IMR-90 (cell line): Measurements from ENCODE around the gene AKAP1. TPM values are rescaled to one million over a fixed set of nuclear protein-coding genes. Genes with fewer than 3 reads are reported as not detected.

Experiments used
- ATAC-seq: fragments of 200-7000 bp; cut with Tn5 transposase; 2 replicates; pipeline ENCODE4 v1.9.1; 2020; ENCODE audit warnings: low read depth, mild to moderate bottlenecking, moderate library complexity
- BruUV-seq: library from RNA; stranded (reverse); fragments of 400-500 nt; replicated peaks from 2 replicates; lab custom pipeline; 2021; lab: Mats Ljungman, UMichigan
- CTCF ChIA-PET: fragments of 300-600 bp; formaldehyde crosslinking; extraction: SDS; loops from one replicate; lab custom pipeline; 2021; ENCODE audit warnings: antibody characterized with exemption; lab: Yijun Ruan, JAX
- POLR2A ChIA-PET: fragments of 300-600 bp; sonication (Branson Sonifier 250); formaldehyde crosslinking; loops from one replicate; lab custom pipeline; 2022; ENCODE audit warnings: antibody characterized with exemption; ENCODE audit not compliant: unreplicated experiment; lab: Charles Lee
- DNase-seq: peaks from one replicate; pipeline ENCODE4 v3.0.0; 2013
- H2AFZ ChIP-seq: replicated peaks from 2 replicates; pipeline ENCODE3; 2013; ENCODE audit warnings: low read length, mild to moderate bottlenecking; ENCODE audit not compliant: poor library complexity
- H2AK5ac ChIP-seq: 2 replicates; pipeline ENCODE4 v1.6.1; 2013; ENCODE audit warnings: low read depth, low read length, inconsistent platforms
- H2AK9ac ChIP-seq: replicated peaks from 2 replicates; pipeline ENCODE3; 2013; ENCODE audit warnings: mild to moderate bottlenecking, low read depth, low read length, moderate library complexity; ENCODE audit not compliant: poor library complexity
- H2BK120ac ChIP-seq: 2 replicates; pipeline ENCODE4 v1.6.1; 2013; ENCODE audit warnings: low read depth, low read length, inconsistent platforms
- H2BK15ac ChIP-seq: 3 replicates; pipeline ENCODE4 v1.6.1; 2013; ENCODE audit warnings: low read depth, low read length, inconsistent platforms
- H2BK20ac ChIP-seq: 2 replicates; pipeline ENCODE4 v1.6.1; 2013; ENCODE audit warnings: low read depth, mild to moderate bottlenecking, inconsistent platforms, low read length, moderate library complexity
- H2BK5ac ChIP-seq: 2 replicates; pipeline ENCODE4 v1.6.1; 2013; ENCODE audit warnings: mild to moderate bottlenecking, low read depth, low read length, inconsistent platforms; ENCODE audit not compliant: poor library complexity, severe bottlenecking
- H3K14ac ChIP-seq: replicated peaks from 2 replicates; pipeline ENCODE4 v1.6.1; 2013; ENCODE audit warnings: low read depth, low read length, inconsistent platforms
- H3K18ac ChIP-seq: 2 replicates; pipeline ENCODE4 v1.6.1; 2013; ENCODE audit warnings: low read depth, low read length, control low read depth
- H3K23ac ChIP-seq: 2 replicates; pipeline ENCODE4 v1.6.1; 2013; ENCODE audit warnings: low read depth, low read length, inconsistent platforms
- H3K27ac ChIP-seq: 2 replicates; pipeline ENCODE4 v1.5.1; 2013; ENCODE audit warnings: mild to moderate bottlenecking, control low read depth, low read length; ENCODE audit not compliant: insufficient read depth
- H3K27me3 ChIP-seq: 2 replicates; pipeline ENCODE4 v1.6.1; 2013; ENCODE audit warnings: low read length; ENCODE audit not compliant: control insufficient read depth, insufficient read depth
- H3K36me3 ChIP-seq: 2 replicates; pipeline ENCODE4 v1.6.1; 2013; ENCODE audit warnings: low read length, mixed read lengths; ENCODE audit not compliant: control insufficient read depth, insufficient read depth
- H3K4ac ChIP-seq: 2 replicates; pipeline ENCODE4 v1.6.1; 2013; ENCODE audit warnings: low read depth, low read length, inconsistent platforms
- H3K4me1 ChIP-seq: 2 replicates; pipeline ENCODE4 v1.6.1; 2013; ENCODE audit warnings: low read length, mixed read lengths; ENCODE audit not compliant: control insufficient read depth, insufficient read depth
- H3K4me2 ChIP-seq: 2 replicates; pipeline ENCODE4 v1.6.1; 2013; ENCODE audit warnings: low read depth, mild to moderate bottlenecking, control low read depth, low read length, moderate library complexity
- H3K4me3 ChIP-seq: 2 replicates; pipeline ENCODE4 v1.5.1; 2013; ENCODE audit warnings: low read depth, mild to moderate bottlenecking, control low read depth, low read length, moderate library complexity; ENCODE audit not compliant: insufficient read depth
- H3K56ac ChIP-seq: 2 replicates; pipeline ENCODE4 v1.6.1; 2013; ENCODE audit warnings: low read length, inconsistent platforms; ENCODE audit not compliant: insufficient read depth; ENCODE audit errors: extremely low read depth
- H3K79me1 ChIP-seq, 2 experiments: 2 replicates each; pipeline ENCODE4 v1.6.1; 2013; ENCODE audit warnings: low read length in 2 of 2, inconsistent platforms in 1 of 2, low read depth in 1 of 2
- H3K9ac ChIP-seq: 2 replicates; pipeline ENCODE4 v1.6.1; 2013; ENCODE audit warnings: low read depth, low read length, control low read depth
- H3K9me1 ChIP-seq: 2 replicates; pipeline ENCODE4 v1.6.1; 2013; ENCODE audit warnings: low read length, inconsistent platforms; ENCODE audit not compliant: insufficient read depth
- H3K9me3 ChIP-seq: 2 replicates; pipeline ENCODE4 v1.6.1; 2013; ENCODE audit warnings: low read length; ENCODE audit not compliant: control insufficient read depth, insufficient read depth
- H4K20me1 ChIP-seq: 2 replicates; pipeline ENCODE4 v1.6.1; 2013; ENCODE audit warnings: low read length, inconsistent platforms; ENCODE audit not compliant: insufficient read depth
- H4K5ac ChIP-seq: 2 replicates; pipeline ENCODE4 v1.6.1; 2013; ENCODE audit warnings: mild to moderate bottlenecking, low read depth, low read length, control low read depth
- H4K8ac ChIP-seq, 2 experiments: 2 replicates each; pipeline ENCODE4 v1.6.1; 2013; ENCODE audit warnings: low read depth in 2 of 2, low read length in 2 of 2, control low read depth in 1 of 2, inconsistent platforms in 1 of 2
- H4K91ac ChIP-seq: 2 replicates; pipeline ENCODE4 v1.6.1; 2013; ENCODE audit warnings: low read depth, low read length, inconsistent platforms; ENCODE audit not compliant: insufficient read depth
- CHD1 ChIP-seq: IDR thresholded peaks from 2 replicates; pipeline ENCODE4 v1.6.1; 2012; ENCODE audit warnings: low read depth, low read length, improper control_type of control experiment
- MAZ ChIP-seq: IDR thresholded peaks from 2 replicates; pipeline ENCODE4 v1.6.1; 2012; ENCODE audit warnings: low read depth, mild to moderate bottlenecking, low read length, improper control_type of control experiment, moderate library complexity, borderline replicate concordance
- POLR2A ChIP-seq: IDR thresholded peaks from 2 replicates; pipeline ENCODE4 v1.6.1; 2012; ENCODE audit warnings: mild to moderate bottlenecking, low read depth, low read length
- WGBS, 2 experiments: methylation state at CpG; one replicate each; pipeline versions ENCODE4 v1.1.5 to v1.1.7; 2013; ENCODE audit warnings: missing lambda C conversion rate in 2 of 2; ENCODE audit not compliant: insufficient read length in 1 of 2; ENCODE audit errors: extremely low coverage in 2 of 2; 5-methylcytosine and 5-hydroxymethylcytosine counted together
- dilution Hi-C: fragments of 300-500 bp; cut with HindIII; formaldehyde crosslinking; loops from one replicate; pipeline ENCODE4 v1.14.3; 2018; ENCODE audit warnings: low sequenced_read_pairs; ENCODE audit not compliant: unreplicated experiment
- in situ Hi-C: fragments of 300-500 bp; cut with MboI; formaldehyde crosslinking; loops from 3 replicates; pipeline ENCODE4 v1.14.3; 2019; ENCODE audit warnings: low sequenced_read_pairs, inconsistent platforms, mixed read lengths
- intact Hi-C: fragments of 100-400 bp; cut with micrococcal nuclease; formaldehyde crosslinking; loops from 2 replicates; pipeline ENCODE4 v1.10.0; 2022
- polyA plus RNA-seq, 3 experiments: library from polyadenylated mRNA; depleted of rRNA; stranded (reverse); fragments of >200 nt; gene quantifications; 2 replicates each; pipeline ENCODE4 v1.2.3, GENCODE V29; 2012; ENCODE audit warnings: low replicate concordance in 1 of 3
- total RNA-seq: library from RNA; depleted of rRNA; stranded (reverse); fragments of >200 nt; gene quantifications from 2 replicates; pipeline ENCODE4 v1.2.3, GENCODE V29; 2012

AKAP1 gene
- total and polyA plus RNA-seq, 2 of the 4 experiments (the other 2 are of a cell fraction) = 10.2 to 17.4 TPM

GRCh38 chr17:57051886-57052361 is 33.1 kb upstream of the AKAP1 start:
- Histone ChIP-seq H3K14ac (no peak overlapping the region), H4K5ac (no peak overlapping the region), H3K23ac (no peak overlapping the region), H3K9me3 (no peaks in the 10 kb centered on the region), H2BK120ac (no peak overlapping the region), H3K4me3 (no peak overlapping the region), H3K4me1 (no peaks in the 10 kb centered on the region), H3K27ac (no peak overlapping the region), H3K4me2 (no peak overlapping the region), H2AK5ac (no peak overlapping the region), H3K27me3 (peaks cover 14% of the 10 kb centered on the region), H3K36me3 (no peaks in the 10 kb centered on the region), H3K9ac (no peak overlapping the region), H3K9me1 (no peaks in the 10 kb centered on the region), H3K18ac (no peak overlapping the region), H4K91ac (no peak overlapping the region), H2AK9ac (no peak overlapping the region), H4K20me1 (no peaks in the 10 kb centered on the region), H2AFZ (peak overlapping the region; percentile 24), H3K56ac (no peak overlapping the region), H3K79me1 (no peaks in the 10 kb centered on the region), H3K4ac (no peak overlapping the region), H2BK20ac (no peak overlapping the region), H2BK15ac (no peak overlapping the region), H2BK5ac (no peak overlapping the region), H4K8ac (no peak overlapping the region)
- no TSS peak for BruUV-seq
- dilution Hi-C loops (no loop called here), in situ Hi-C loops (no loop called here), intact Hi-C loops (no loop called here)
- ChIA-PET POLR2A (no interaction called here), CTCF (no interaction called here)
- WGBS, 2 experiments = 75% methylated on average over 4 of the region's 5 CpGs; no CpG with 5 or more reads in 1 of the 2 experiments
- ATAC-seq = no peak
- TF ChIP-seq CHD1 = no peak
- no peak for TF ChIP-seq MAZ
- TF ChIP-seq POLR2A = no peak
- DNase-seq = no peak
